Pancreas (tissue), 10 donors: ENCODE results near the gene LZTS2. TPM values are rescaled to one million over a fixed set of nuclear protein-coding genes. Genes with fewer than 3 reads are reported as not detected.

ENCODE experiments used
- ATAC-seq, 4 donors: fragments of 200-7000 bp; cut with Tn5 transposase; one replicate each; pipeline versions ENCODE4 v1.8.0 to v1.9.1; 2020; ENCODE audit warnings: mild to moderate bottlenecking in 4 of 4, moderate library complexity in 4 of 4
- DNase-seq, 6 donors: peaks; one replicate each; pipeline ENCODE4 v3.0.0-alpha.2; 2020
- FAIRE-seq: peaks from 2 replicates; lab custom pipeline; 2012; peaks lifted over from hg19 to GRCh38; lab: Jason Lieb, UNC
- H3K27ac ChIP-seq, 4 donors: fragments of 200-600 bp; sonication (generic); 1 replicate in 3 of 4; 2 replicates in 1 of 4; pipeline versions ENCODE4 v1.5.0 to v1.8.0; 2020
- H3K27me3 ChIP-seq, 4 donors: fragments of 200-600 bp; one replicate each; pipeline ENCODE4 v1.8.0; 2021
- H3K36me3 ChIP-seq, 3 donors: fragments of 200-600 bp; sonication (generic) in 1 of 3; one replicate each; pipeline versions ENCODE4 v1.5.0 to v1.8.0; 2020 to 2021
- H3K4me1 ChIP-seq, 3 donors: fragments of 200-600 bp; one replicate each; pipeline ENCODE4 v1.8.0; 2021
- H3K4me3 ChIP-seq, 4 donors: fragments of 200-600 bp; sonication (generic) in 2 of 4; one replicate each; pipeline versions ENCODE4 v1.5.0 to v1.8.0; 2020 to 2021
- H3K9me3 ChIP-seq, 4 donors: fragments of 200-600 bp; one replicate each; pipeline ENCODE4 v1.8.0; 2021
- WGBS, 2 donors: extraction: QIAGEN DNeasy Blood & Tissue Kit; methylation state at CpG; one replicate each; pipeline ENCODE4 v1.1.7; 2013; 5-methylcytosine and 5-hydroxymethylcytosine counted together
- intact Hi-C, 3 donors: fragments of 100-400 bp; cut with DNase I; formaldehyde crosslinking; loops; one replicate each; pipeline versions ENCODE4 v1.11.1 to v1.14.2; 2022
- polyA plus RNA-seq, 2 donors: library from polyadenylated mRNA; stranded (reverse); fragments of 200-250 nt; gene quantifications; one replicate each; pipeline ENCODE4 v1.2.3, GENCODE V29; 2013
- total RNA-seq, 6 donors: library from RNA; stranded (reverse); fragmentation: NEBNext Ultra II Directional in 4 of 6; extraction: Animal tissue kit (Norgen Biotek cat#: 25700) in 4 of 6; gene quantifications; one replicate each; pipeline versions ENCODE4 v1.2.1 to v1.2.4, GENCODE V29; 2021 to 2023
- TF ChIP-seq, protein P1 (sequence below), 4 donors: fragments of 200-600 bp; sonication (generic) in 3 of 4; IDR thresholded peaks; one replicate each; pipeline versions ENCODE4 v1.5.0 to v1.8.0; 2021; ENCODE audit warnings: antibody characterized with exemption in 4 of 4
- donor health status: healthy with polysubstance abuse.
- donor health status: DM: no; HTN: no; CAD: no; lungs with moderate emphysema.
- donor health status: DM: no; HTN: no; CAD: no.
- donor health status: control.
- donor health status: control.
- donor health status: Bipolar disorder and iron deficiency.
- donor health status: DM: yes; HTN: yes; CAD: no.
- donor health status: DM: no; HTN: no; CAD: no.
- donor health status: DM: no; HTN: no; CAD: no.
- donor health status: DM: yes; HTN: yes; CAD: no.

LZTS2 gene
- total and polyA plus RNA-seq, 8 donors: 10.5 to 52.2 (median 17.3) TPM

DNA sequence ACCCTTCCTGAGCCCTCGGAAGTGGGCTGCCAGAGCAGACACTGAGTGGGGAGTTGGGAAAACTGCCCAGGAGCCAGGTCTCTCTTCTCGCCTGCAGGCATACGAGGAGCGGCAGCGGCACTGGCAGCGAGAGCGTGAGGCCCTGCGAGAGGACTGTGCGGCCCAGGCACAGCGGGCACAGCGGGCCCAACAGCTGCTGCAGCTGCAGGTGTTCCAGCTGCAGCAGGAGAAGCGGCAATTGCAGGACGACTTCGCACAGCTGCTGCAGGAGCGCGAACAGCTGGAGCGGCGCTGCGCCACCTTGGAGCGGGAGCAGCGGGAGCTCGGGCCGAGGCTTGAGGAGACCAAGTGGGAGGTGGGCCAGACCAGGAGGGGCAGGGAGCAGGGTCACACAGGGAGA is 5.8 kb downstream of the LZTS2 start:
- no peak for ATAC-seq
- H3K4me1 ChIP-seq: peaks cover 0 to 9% (median 0%) of the 10 kb centered on the region in 3 donors

DNA sequence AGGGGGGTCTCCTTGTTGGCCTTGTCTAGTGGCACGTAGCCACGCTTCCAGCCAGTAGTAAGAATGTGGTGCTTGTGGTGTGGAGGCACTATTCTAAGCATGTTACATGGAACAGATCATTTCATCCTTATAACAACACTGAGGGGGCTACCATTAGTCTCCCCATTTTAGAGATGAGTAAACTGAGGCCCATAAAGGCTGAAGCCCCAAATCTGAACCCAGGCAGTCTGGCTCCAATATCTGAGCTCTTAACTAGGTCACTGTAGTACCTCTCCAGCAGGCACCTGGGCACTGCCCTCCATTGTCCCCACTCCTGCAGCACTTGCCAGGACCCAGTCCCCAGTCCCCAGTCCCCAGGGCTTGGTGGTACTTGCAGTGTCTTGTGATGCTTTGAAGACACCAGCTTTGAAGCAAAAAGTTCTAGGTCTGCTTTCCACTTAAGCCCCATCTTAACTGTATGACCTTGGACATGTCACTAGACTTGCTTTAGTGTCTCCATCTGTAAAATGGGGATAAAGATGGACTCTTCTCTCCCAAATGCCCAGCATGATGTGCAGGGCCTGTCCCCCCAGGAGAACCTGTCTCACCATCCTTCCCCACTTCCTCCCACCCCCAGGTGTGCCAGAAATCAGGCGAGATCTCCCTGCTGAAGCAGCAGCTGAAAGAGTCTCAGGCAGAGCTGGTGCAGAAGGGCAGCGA is 6.4 kb downstream of the LZTS2 start:
- H3K27me3 ChIP-seq: no peaks in the 10 kb centered on the region
- H3K27ac ChIP-seq: no peak overlapping the region
- peaks cover 0 to 7% (median 0%) of the 10 kb centered on the region in 3 donors for H3K4me1 ChIP-seq
- ATAC-seq: no peak
- H3K4me3 ChIP-seq: no peak overlapping the region
- no peak for FAIRE-seq
- no peaks in the 10 kb centered on the region for H3K9me3 ChIP-seq
- 93 to 97% methylated on average over 4 of the region's 4 CpGs for WGBS, 2 donors
- peaks cover 0 to 13% (median 9%) of the 10 kb centered on the region in 3 donors for H3K36me3 ChIP-seq
- TF ChIP-seq, protein P1, sequence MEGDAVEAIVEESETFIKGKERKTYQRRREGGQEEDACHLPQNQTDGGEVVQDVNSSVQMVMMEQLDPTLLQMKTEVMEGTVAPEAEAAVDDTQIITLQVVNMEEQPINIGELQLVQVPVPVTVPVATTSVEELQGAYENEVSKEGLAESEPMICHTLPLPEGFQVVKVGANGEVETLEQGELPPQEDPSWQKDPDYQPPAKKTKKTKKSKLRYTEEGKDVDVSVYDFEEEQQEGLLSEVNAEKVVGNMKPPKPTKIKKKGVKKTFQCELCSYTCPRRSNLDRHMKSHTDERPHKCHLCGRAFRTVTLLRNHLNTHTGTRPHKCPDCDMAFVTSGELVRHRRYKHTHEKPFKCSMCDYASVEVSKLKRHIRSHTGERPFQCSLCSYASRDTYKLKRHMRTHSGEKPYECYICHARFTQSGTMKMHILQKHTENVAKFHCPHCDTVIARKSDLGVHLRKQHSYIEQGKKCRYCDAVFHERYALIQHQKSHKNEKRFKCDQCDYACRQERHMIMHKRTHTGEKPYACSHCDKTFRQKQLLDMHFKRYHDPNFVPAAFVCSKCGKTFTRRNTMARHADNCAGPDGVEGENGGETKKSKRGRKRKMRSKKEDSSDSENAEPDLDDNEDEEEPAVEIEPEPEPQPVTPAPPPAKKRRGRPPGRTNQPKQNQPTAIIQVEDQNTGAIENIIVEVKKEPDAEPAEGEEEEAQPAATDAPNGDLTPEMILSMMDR (IDR thresholded peaks at IDR 0.05): no peak
- intact Hi-C loops: no loop called here
- peak in 1 of 6 donors; percentile 31 for DNase-seq

More for the DNA sequence above, 5.8 kb downstream of the LZTS2 start:
- no peak overlapping the region for H3K27ac ChIP-seq
- DNase-seq: peak in 1 of 6 donors; percentile 45
- intact Hi-C loops: no loop called here
- H3K9me3 ChIP-seq: no peaks in the 10 kb centered on the region
- peaks cover 0 to 13% (median 9%) of the 10 kb centered on the region in 3 donors for H3K36me3 ChIP-seq
- no peak overlapping the region for H3K4me3 ChIP-seq
- WGBS, 2 donors: 92 to 94% methylated on average over 23 of the region's 23 CpGs
- no peak for FAIRE-seq
- TF ChIP-seq, protein P1 (IDR thresholded peaks at IDR 0.05): no peak
- H3K27me3 ChIP-seq: no peaks in the 10 kb centered on the region

DNA sequence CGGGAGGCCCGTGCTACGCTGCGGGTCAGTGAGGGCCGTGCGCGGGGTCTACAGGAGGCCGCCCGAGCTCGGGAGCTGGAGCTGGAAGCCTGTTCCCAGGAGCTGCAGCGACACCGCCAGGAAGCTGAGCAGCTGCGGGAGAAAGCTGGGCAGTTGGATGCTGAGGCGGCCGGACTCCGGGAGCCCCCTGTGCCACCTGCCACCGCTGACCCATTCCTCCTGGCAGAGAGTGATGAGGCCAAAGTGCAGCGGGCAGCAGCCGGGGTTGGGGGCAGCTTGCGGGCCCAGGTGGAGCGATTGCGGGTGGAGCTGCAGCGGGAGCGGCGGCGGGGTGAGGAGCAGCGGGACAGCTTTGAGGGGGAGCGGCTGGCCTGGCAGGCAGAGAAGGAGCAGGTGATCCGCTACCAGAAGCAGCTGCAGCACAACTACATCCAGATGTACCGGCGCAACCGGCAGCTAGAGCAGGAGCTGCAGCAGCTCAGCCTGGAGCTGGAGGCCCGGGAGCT is 7.0 kb downstream of the LZTS2 start:
- Histone ChIP-seq H3K4me3 (no peak overlapping the region), H3K9me3 (no peaks in the 10 kb centered on the region), H3K27me3 (no peaks in the 10 kb centered on the region), H3K4me1 (peaks cover 0 to 2% (median 0%) of the 10 kb centered on the region in 3 donors), H3K36me3 (peaks cover 0 to 13% (median 9%) of the 10 kb centered on the region in 3 donors), H3K27ac (no peak overlapping the region)
- no peak for FAIRE-seq
- DNase-seq: peak in 1 of 6 donors; percentile 77
- no peak for ATAC-seq
- TF ChIP-seq, protein P1 (IDR thresholded peaks at IDR 0.05): no peak
- intact Hi-C loops: no loop called here
- 90% methylated on average over 32 to 33 of the region's 33 CpGs for WGBS, 2 donors

DNA sequence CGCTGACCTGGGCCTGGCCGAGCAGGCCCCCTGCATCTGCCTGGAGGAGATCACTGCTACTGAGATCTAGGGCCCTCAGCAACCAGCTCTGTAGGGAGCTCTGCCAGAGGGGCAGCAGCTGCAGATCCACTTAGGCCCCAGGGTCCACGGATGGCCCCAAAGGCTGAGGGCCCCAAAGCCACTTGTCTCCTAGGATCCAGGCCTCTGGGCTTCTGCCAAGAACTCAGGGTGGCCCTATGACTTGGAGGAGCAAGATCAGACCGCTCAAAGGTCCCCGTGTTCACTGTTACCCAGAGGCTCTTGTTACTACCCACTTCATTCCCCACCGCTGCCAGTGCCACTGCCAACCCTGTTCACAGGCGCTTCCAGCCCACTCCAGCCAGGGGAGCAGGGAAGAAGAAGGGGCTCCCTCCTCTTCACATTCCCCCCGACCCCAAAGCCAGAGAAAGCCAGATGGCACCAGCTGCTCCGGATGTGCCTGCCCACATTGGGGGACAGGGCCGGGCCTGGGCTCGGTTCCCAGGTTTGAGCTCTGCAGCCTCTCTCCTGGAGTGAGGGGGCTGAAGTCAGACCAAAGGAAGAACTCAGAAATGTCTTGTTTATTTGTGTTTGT is 7.6 kb downstream of the LZTS2 start:
- Histone ChIP-seq H3K9me3 (no peaks in the 10 kb centered on the region), H3K27ac (no peak overlapping the region), H3K36me3 (peaks cover 0 to 13% (median 9%) of the 10 kb centered on the region in 3 donors), H3K4me3 (no peak overlapping the region), H3K4me1 (no peaks in the 10 kb centered on the region), H3K27me3 (no peaks in the 10 kb centered on the region)
- TF ChIP-seq, protein P1 (IDR thresholded peaks at IDR 0.05): no peak
- FAIRE-seq: no peak
- 77 to 85% methylated on average over 11 of the region's 11 CpGs for WGBS, 2 donors
- DNase-seq: peak in 2 of 6 donors; percentile 42 to 43
- peak in 1 of 4 donors; percentile 20 for ATAC-seq
- intact Hi-C loops: no loop called here
